Neutrophil (primary cell): Measurements from ENCODE around the gene TRAIP.

ENCODE experiments used
- H3K27ac ChIP-seq: fragments of 200-600 bp; sonication (generic); 2 replicates; pipeline ENCODE4 v1.5.1; 2016; ENCODE audit warnings: mild to moderate bottlenecking, moderate library complexity
- H3K27me3 ChIP-seq: fragments of 200-600 bp; sonication (generic); 2 replicates; pipeline ENCODE4 v1.6.0; 2016; ENCODE audit warnings: mild to moderate bottlenecking
- H3K36me3 ChIP-seq: fragments of 200-600 bp; sonication (generic); 2 replicates; pipeline ENCODE4 v1.5.1; 2017
- H3K4me1 ChIP-seq, 2 experiments: fragments of 200-600 bp in 1 of 2; sonication (generic) in 1 of 2; 1 replicate in 1 of 2; 2 replicates in 1 of 2; pipeline versions ENCODE4 v1.5.1 to v1.6.1; 2013 to 2016; ENCODE audit warnings: low read depth in 1 of 2, low read length in 1 of 2, mild to moderate bottlenecking in 1 of 2, moderate library complexity in 1 of 2; ENCODE audit not compliant: control insufficient read depth in 1 of 2, insufficient read depth in 1 of 2
- H3K4me3 ChIP-seq, 2 experiments: fragments of 200-600 bp in 1 of 2; sonication (generic) in 1 of 2; 1 replicate in 1 of 2; 2 replicates in 1 of 2; pipeline ENCODE4 v1.5.1; 2013 to 2016; ENCODE audit warnings: low read depth in 1 of 2, low read length in 1 of 2, mild to moderate bottlenecking in 1 of 2, moderate library complexity in 1 of 2
- H3K9me3 ChIP-seq: fragments of 200-600 bp; sonication (generic); 2 replicates; pipeline ENCODE4 v1.5.1; 2016
- TF ChIP-seq, protein P1 (sequence below): fragments of 200-600 bp; sonication (generic); IDR thresholded peaks from 2 replicates; pipeline ENCODE4 v1.5.1; 2016; ENCODE audit warnings: antibody characterized with exemption

Gene TRAIP

DNA sequence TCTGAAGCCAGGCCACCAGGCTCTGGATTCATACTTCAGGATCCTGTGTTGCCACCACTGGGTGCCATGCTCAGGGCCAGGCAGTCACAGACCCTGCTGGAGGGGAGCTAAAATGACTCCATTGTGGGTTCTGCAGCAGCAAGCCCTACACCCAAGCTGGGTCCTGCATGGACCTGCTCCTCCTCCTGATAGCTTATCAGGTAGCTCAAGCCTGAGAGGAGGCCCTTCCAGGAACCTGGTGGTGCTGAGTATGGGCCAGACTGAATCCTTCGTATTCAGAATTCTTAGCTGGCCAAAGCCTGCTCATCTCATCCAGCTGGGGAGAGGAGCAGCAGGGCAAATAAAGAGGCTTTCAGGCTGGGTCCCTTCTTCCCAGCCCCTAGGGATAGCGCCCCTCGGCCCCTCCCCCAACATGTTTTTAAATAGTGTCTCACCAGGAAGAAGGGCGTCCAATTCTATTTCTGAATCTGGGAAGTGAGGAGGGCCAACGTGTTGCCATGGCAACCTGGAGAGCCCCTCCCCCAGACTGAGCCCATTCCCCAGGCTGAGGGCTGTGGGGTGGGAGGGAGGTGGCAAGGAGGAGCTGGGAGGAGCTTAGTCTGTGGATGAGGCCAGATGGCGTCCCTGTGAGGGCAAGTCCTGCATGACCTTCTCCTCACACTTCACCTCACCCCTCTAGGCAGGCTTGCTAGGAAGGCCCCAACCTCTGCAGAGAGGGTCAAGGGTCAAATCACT, 24.4 kb upstream of the TRAIP start:
- H3K27me3 ChIP-seq, result peaks cover 14% of the 10 kb centered on the region
- TF ChIP-seq, protein P1, sequence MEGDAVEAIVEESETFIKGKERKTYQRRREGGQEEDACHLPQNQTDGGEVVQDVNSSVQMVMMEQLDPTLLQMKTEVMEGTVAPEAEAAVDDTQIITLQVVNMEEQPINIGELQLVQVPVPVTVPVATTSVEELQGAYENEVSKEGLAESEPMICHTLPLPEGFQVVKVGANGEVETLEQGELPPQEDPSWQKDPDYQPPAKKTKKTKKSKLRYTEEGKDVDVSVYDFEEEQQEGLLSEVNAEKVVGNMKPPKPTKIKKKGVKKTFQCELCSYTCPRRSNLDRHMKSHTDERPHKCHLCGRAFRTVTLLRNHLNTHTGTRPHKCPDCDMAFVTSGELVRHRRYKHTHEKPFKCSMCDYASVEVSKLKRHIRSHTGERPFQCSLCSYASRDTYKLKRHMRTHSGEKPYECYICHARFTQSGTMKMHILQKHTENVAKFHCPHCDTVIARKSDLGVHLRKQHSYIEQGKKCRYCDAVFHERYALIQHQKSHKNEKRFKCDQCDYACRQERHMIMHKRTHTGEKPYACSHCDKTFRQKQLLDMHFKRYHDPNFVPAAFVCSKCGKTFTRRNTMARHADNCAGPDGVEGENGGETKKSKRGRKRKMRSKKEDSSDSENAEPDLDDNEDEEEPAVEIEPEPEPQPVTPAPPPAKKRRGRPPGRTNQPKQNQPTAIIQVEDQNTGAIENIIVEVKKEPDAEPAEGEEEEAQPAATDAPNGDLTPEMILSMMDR, result no peak
- H3K4me1 ChIP-seq, result no peaks in the 10 kb centered on the region
- H3K9me3 ChIP-seq, result no peaks in the 10 kb centered on the region
- no peak overlapping the region for H3K4me3 ChIP-seq
- H3K27ac ChIP-seq, result no peak overlapping the region
- no peaks in the 10 kb centered on the region for H3K36me3 ChIP-seq

GRCh38 chr3:49879721-49880120, 23.4 kb upstream of the TRAIP start:
- Histone ChIP-seq H3K27me3 (peaks cover 14% of the 10 kb centered on the region), H3K4me3 (no peak overlapping the region), H3K9me3 (no peaks in the 10 kb centered on the region), H3K36me3 (no peaks in the 10 kb centered on the region), H3K27ac (no peak overlapping the region), H3K4me1 (no peaks in the 10 kb centered on the region)
- TF ChIP-seq, protein P1, result no peak

DNA sequence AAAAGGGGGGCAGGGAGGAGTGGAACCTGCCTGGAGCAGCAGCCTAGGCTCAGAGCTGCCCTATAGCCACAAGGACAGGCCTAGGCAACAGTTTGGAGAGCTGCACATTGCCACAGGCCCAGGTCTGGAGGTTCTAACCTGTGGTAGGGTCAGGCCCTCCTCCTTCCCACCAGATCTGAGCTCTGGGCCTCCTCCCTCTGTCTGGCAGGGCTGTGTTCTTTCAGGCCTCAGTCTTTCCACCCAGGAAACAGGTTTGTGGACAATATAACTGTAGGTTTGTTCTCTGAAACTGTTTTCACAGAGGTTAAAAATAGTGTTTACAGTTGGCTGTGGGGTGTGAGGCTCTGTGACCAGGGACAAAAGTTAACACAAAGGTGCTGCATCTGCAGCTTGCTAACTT, 22.3 kb upstream of the TRAIP start:
- Histone ChIP-seq H3K4me1 (no peaks in the 10 kb centered on the region), H3K36me3 (no peaks in the 10 kb centered on the region), H3K27me3 (peaks cover 14% of the 10 kb centered on the region), H3K9me3 (no peaks in the 10 kb centered on the region), H3K4me3 (no peak overlapping the region), H3K27ac (no peak overlapping the region)
- TF ChIP-seq, protein P1, result no peak

GRCh38 chr3:49877716-49878115, 21.4 kb upstream of the TRAIP start:
- TF ChIP-seq, protein P1, result no peak
- no peak overlapping the region for H3K27ac ChIP-seq
- H3K27me3 ChIP-seq, result peaks cover 14% of the 10 kb centered on the region
- no peaks in the 10 kb centered on the region for H3K4me1 ChIP-seq
- no peak overlapping the region for H3K4me3 ChIP-seq
- no peaks in the 10 kb centered on the region for H3K36me3 ChIP-seq
- H3K9me3 ChIP-seq, result no peaks in the 10 kb centered on the region

GRCh38 chr3:49876567-49876966, 20.2 kb upstream of the TRAIP start:
- Histone ChIP-seq H3K36me3 (no peaks in the 10 kb centered on the region), H3K4me3 (no peak overlapping the region), H3K9me3 (no peaks in the 10 kb centered on the region), H3K27ac (no peak overlapping the region), H3K4me1 (no peaks in the 10 kb centered on the region), H3K27me3 (peaks cover 7% of the 10 kb centered on the region)
- TF ChIP-seq, protein P1, result no peak
